HL-60 (cell line): ENCODE results near the gene THYN1.

Experiments
- DNase-seq, 2 experiments: peaks; one replicate each; pipeline ENCODE4 v3.0.0-alpha.2; 2010 to 2020; ENCODE audit warnings: low read depth in 1 of 2, low spot score in 1 of 2
- H3K27ac ChIP-seq: fragments of 250-450 bp; sonication (Bioruptor Pico); replicated peaks from 2 replicates; pipeline ENCODE4 v1.5.1; 2020; ENCODE audit warnings: mild to moderate bottlenecking, moderate library complexity
- H3K27me3 ChIP-seq: fragments of 250-450 bp; sonication (Bioruptor Pico); 2 replicates; pipeline ENCODE4 v1.5.1; 2021; ENCODE audit warnings: mild to moderate bottlenecking, moderate library complexity; ENCODE audit not compliant: insufficient read depth, poor library complexity, severe bottlenecking
- H3K4me3 ChIP-seq: replicated peaks from 2 replicates; pipeline ENCODE4 v1.5.1; 2011; ENCODE audit warnings: mild to moderate bottlenecking, control low read depth, low read length; ENCODE audit not compliant: insufficient read depth
- CTCF ChIP-seq: IDR thresholded peaks from one replicate; pipeline ENCODE4 v1.5.1; 2011; ENCODE audit warnings: low read length, control low read depth, inconsistent platforms; ENCODE audit not compliant: insufficient read depth
- GABPA ChIP-seq: IDR thresholded peaks from 2 replicates; pipeline ENCODE4 v1.6.1; 2012; ENCODE audit warnings: low read depth
- POLR2AphosphoS5 ChIP-seq: IDR thresholded peaks from 2 replicates; pipeline ENCODE4 v1.6.1; 2012; ENCODE audit warnings: low read depth
- REST ChIP-seq: IDR thresholded peaks from 2 replicates; pipeline ENCODE4 v1.6.1; 2012; ENCODE audit warnings: low read depth; ENCODE audit not compliant: insufficient replicate concordance
- SPI1 ChIP-seq: IDR thresholded peaks from 2 replicates; pipeline ENCODE4 v1.6.1; 2012; ENCODE audit warnings: low read depth, mild to moderate bottlenecking, borderline replicate concordance

The THYN1 gene

DNA sequence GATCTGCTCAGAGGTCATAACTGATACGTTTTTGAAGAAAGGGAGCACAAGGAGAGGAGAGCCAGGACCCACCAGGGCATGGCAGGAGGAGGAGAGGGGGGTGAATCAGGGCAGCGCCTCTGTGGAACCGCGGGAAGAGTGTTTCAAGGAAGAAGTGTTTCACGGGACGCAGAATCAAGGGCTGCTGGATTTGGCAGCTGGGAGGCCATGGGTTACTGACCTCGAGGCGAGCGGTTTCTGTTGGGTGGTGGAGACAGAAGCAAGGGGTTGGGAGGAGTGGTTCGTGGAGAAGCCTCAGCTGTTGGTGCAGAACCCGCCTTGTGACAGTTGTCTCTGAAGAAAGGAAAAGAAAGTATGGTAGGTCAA is 15.6 kb downstream of the THYN1 start:
- TF ChIP-seq GABPA (no peak), SPI1 (no peak), REST (no peak), POLR2AphosphoS5 (no peak), CTCF (no peak)
- DNase-seq = no peak
- Histone ChIP-seq H3K27me3 (no peaks in the 10 kb centered on the region), H3K27ac (no peak overlapping the region), H3K4me3 (no peak overlapping the region)

DNA sequence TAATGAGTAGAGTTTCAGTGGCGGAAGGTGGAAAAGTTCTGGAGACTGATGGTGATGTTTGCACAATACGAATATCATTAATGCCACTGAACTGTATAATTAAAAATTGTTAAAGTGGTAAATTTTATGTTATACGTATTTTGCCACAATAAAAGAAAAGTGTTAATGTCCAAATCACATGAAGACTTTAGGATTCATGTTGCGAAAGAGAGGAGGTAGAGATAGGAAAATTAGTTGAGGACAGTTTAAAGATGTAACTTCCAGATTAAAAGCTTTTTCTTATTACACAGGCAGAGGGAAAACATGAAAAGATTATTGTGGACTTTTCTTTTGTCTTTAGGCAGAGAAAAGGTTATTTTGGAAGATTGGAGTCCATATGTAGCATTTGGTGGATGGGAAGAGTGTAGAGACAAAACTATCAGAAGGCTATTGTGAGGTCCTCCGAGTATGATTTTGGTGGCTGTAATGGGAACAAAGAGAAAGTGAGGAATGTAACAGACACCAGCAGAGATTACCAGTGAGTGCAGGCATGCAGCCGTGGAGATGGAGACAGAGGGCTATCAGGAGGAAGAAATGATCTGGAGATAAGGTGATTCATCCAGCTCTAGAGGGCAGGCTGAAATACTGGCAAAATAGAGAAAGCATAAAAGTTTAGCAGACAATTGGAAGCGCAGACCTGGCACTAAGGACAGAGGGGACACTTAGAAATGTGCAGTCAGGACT is 16.2 kb downstream of the THYN1 start:
- no peak for DNase-seq
- no peak overlapping the region for H3K4me3 ChIP-seq
- H3K27ac ChIP-seq = no peak overlapping the region
- TF ChIP-seq SPI1 = no peak
- no peaks in the 10 kb centered on the region for H3K27me3 ChIP-seq

GRCh38 chr11:134235399-134235798 is 17.8 kb downstream of the THYN1 start:
- no peak for TF ChIP-seq REST
- no peak for TF ChIP-seq CTCF
- no peak for TF ChIP-seq GABPA
- no peak for TF ChIP-seq POLR2AphosphoS5
- no peak for TF ChIP-seq SPI1
- no peak for DNase-seq
- Histone ChIP-seq H3K27ac (no peak overlapping the region), H3K27me3 (no peaks in the 10 kb centered on the region), H3K4me3 (no peak overlapping the region)

- no peak for DNase-seq
- no peak overlapping the region for H3K4me3 ChIP-seq
- no peak overlapping the region for H3K27ac ChIP-seq
- TF ChIP-seq SPI1 (no peak), CTCF (no peak), REST (no peak), POLR2AphosphoS5 (no peak), GABPA (no peak)
- H3K27me3 ChIP-seq = no peaks in the 10 kb centered on the region
Observed at GRCh38 chr11:134233729-134234179, 19.4 kb downstream of the THYN1 start.
